NCI-H2029 (cell line): ENCODE measurements around the gene ZNF217.
"Not testable (repeated sequence)": the region's sequence is repeated elsewhere in the genome, so short reads cannot be mapped to it uniquely, and the experiment has no call there.

Experiments
- DNase-seq: peaks from one replicate; lab custom pipeline; 2025; lab: John Stamatoyannopoulos, UW

The ZNF217 gene

DNA sequence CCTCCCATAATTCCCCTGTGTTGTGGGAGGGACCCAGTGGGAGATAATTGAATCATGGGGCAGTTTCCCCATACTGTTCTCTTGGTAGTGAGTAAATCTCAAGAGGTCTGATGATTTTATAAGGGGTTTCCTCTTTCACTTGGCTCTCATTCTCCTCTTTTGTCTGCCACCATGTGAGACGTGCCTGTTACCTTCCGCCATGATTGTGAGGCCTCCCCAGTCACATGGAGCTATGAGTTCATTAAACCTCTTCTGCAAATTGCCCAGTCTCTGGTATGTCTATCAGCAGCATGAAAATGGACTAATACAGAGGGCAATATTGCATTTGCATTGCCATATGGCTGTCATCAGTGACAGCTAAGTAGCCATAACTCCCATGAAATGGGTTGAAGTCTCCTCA, 63.2 kb downstream of the ZNF217 start:
- DNase-seq = no peak

DNA sequence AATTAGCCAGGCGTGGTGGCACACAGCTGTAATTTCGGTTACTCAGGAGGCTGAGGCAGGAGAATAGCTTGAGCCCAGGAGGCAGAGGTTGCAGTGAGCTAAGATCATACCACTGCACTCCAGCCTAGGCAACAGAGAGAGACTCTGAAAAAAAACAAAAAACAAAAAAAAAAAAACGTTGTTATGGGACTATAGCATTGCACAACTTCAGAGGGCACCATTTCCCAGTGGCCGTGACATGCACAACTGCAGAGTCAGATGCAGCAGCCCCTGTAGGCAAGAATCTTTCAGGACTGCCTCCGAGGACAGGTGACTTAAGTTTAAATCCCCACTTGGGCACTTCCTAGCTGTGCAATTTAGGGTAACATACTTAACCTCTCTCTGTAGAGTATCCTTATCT, 64.0 kb downstream of the ZNF217 start:
- no peak for DNase-seq

DNA sequence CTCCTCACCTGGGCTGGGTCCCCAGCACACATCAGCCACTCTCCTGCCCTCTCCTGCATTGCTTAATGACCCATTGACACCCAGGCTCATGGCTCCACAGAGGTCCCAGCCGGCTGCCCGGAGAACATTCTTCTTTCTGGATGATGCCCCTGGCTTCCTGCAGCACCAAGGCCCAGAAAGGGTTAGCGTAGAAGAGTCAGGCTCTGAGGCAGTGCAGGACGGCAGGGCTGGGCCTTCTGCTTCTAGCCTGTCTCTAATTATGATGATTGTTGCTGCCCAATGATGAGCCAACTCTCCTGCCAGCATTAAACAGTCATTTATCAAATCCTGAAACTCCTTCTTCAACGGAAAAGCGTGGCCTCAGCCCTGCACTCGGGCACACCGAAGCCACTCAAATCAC, 66.4 kb downstream of the ZNF217 start:
- no peak for DNase-seq

DNA sequence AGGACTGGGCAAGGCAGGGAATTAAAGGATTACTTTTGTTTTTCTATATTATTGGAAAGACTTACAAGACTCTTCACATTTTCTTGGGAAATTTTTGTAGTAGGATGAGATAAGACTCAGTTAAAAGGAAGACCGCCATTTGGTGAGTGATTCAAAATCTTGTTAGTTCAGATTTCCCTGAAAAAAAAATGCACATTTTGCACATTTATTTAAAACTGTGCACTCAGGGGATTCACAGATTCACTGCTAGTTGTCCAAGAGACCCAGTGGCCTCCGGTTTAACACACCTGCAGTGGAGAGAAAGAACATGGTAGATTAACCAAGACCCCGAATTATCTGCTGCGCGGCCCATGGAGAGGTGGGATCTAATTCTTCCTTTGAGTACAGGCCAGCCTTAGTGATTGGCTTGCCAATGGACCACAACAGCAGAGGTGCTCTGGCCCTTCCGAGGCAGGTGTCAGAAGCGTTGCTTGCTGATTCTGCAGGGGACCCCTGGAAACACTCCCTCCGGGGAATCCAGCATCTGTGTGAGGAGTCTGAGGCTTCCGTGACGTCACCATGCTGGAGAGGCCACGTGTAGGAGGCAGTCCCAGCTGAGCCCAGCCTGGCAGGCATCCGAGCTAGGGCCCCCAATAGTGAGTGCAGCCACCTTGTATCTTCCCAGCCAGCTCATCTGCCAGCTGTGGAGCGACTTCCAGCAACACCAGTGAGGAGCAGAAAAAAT, 68.9 kb downstream of the ZNF217 start:
- no peak for DNase-seq

DNA sequence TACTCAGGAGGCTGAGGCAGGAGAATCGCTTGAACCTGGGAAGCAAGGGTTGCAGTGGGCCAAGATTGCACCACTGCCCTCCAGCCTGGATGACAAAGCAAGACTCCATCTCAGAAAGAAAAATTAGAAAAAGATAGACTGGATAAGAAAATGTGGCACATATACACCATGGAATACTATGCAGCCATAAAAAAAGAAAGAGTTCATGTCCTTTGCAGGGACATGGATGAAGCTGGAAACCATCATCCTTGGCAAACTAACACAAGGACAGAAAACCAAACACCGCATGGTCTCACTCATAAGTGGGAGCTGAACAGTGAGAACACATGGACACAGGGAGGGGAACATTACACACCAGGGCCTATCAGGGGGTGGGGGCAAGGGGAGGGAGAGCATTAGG, 70.0 kb downstream of the ZNF217 start:
- not testable (repeated sequence) for DNase-seq

DNA sequence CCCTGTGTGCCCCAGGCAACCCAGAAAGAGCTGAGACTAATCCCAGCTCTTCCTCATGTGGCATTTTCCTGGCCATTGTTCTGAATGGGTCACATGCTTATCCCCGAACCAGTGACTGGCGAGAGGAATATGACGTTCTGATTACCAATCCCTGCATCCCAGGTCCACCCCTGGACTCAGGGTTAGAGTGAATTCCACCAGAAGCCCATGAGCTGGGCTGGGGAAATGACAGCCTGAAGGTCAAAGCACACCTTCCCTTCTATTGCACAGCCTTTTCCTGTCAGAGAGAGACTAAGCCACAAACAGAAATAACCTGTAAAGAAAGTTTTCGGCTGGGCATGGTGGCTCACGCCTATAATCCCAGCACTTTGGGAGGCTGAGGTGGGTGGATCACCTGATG, 70.9 kb downstream of the ZNF217 start:
- no peak for DNase-seq

DNA sequence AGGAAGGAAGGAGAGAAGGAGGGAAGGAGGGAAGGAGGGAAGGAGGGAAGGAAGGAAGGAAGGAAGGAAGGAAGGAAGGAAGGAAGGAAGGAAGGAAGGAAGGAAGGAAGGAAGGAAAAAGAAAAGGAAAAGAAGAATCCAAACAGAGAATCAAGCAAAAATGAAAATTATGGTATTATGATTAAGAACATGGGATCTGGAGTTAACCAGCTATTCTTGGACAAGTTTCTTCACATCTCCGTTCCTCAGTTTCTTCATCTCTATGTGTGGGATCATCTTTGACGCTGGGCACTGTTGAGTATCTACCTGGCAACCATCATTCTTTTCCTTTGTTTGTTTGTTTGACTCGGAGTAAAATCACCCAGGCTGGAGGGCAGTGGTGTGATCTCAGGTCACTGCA, 71.6 kb downstream of the ZNF217 start:
- no peak for DNase-seq

DNA sequence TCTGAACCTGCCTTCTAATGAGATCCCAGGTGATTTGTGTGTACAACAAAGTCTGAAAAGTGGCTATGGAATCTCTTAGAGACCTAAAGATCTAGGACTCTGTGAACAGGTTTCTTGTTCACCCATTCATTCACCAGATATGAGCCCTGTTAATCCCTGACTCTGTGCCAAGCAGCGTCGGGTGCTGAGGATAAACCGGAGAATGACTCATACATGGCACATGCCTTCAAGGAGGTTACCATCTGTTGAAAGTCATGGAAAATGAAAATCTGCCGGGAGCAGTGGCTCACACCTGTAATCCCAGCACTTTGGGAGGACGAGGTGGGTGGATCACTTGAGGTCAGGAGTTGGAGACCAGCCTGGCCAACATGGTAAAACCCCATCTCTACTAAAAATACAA, 72.2 kb downstream of the ZNF217 start:
- DNase-seq = not testable (repeated sequence)

DNA sequence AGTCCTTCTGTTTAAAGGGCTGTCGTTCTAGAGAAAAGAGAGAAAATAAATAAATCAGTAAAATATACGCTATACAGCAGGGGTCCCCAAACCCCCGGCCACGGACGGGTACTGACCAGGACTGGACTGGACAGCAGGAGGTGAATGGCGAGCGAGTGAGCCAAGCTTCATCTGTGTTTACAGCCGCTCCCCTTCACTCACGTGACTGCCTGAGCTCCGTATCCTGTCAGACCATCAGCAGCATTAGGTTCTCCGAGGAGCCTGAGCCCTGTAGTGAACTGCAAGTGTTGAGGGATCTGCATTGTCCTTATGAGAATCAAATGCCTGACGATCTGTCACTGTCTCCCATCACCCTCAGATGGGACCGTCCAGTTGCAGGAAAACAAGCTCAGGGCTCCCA, 76.5 kb downstream of the ZNF217 start:
- DNase-seq = peak; percentile 24
